MM.1S (cell line): Measurements from ENCODE around the gene NCBP2.

Experiments
- DNase-seq: peaks from one replicate; pipeline ENCODE4 v3.0.0-alpha.2; 2015
- H2AFZ ChIP-seq: fragments of 300-600 bp; sonication (generic); 2 replicates; pipeline ENCODE4 v1.6.0; 2016; ENCODE audit warnings: antibody characterized with exemption, low read length
- H3F3A ChIP-seq: fragments of 300-600 bp; sonication (generic); 2 replicates; pipeline ENCODE4 v1.6.1; 2016; ENCODE audit warnings: mild to moderate bottlenecking, antibody characterized with exemption, low read length, moderate library complexity, mixed read lengths; ENCODE audit not compliant: insufficient read depth
- H3K27ac ChIP-seq: fragments of 300-600 bp; sonication (generic); 2 replicates; pipeline ENCODE4 v1.5.1; 2016; ENCODE audit warnings: mild to moderate bottlenecking, low read length
- H3K27me3 ChIP-seq: fragments of 300-600 bp; sonication (generic); replicated peaks from 2 replicates; pipeline ENCODE4 v1.6.0; 2016; ENCODE audit warnings: low read length; ENCODE audit not compliant: insufficient read depth
- H3K36me3 ChIP-seq: fragments of 300-600 bp; sonication (generic); replicated peaks from 2 replicates; pipeline ENCODE4 v1.6.1; 2016; ENCODE audit warnings: mild to moderate bottlenecking, low read length, mixed read lengths; ENCODE audit not compliant: insufficient read depth
- H3K4me1 ChIP-seq: fragments of 300-600 bp; sonication (generic); 2 replicates; pipeline ENCODE4 v1.6.1; 2016; ENCODE audit warnings: low read length, mixed read lengths
- H3K4me2 ChIP-seq: fragments of 300-600 bp; sonication (generic); 2 replicates; pipeline ENCODE4 v1.6.0; 2016; ENCODE audit warnings: low read depth, low read length
- H3K4me3 ChIP-seq: fragments of 300-600 bp; sonication (generic); 2 replicates; pipeline ENCODE4 v1.5.1; 2016; ENCODE audit warnings: low read length, mixed read lengths
- H3K79me2 ChIP-seq: fragments of 300-600 bp; sonication (generic); 2 replicates; pipeline ENCODE4 v1.6.1; 2016; ENCODE audit warnings: mixed run types, low read length, mixed read lengths
- H3K9ac ChIP-seq: fragments of 300-600 bp; sonication (generic); 2 replicates; pipeline ENCODE4 v1.6.1; 2016; ENCODE audit warnings: low read length, mixed read lengths
- H3K9me2 ChIP-seq: fragments of 300-600 bp; sonication (generic); replicated peaks from 2 replicates; pipeline ENCODE4 v1.6.1; 2016; ENCODE audit warnings: mild to moderate bottlenecking, low read length, mixed read lengths; ENCODE audit not compliant: insufficient read depth
- H3K9me3 ChIP-seq: fragments of 300-600 bp; sonication (generic); replicated peaks from 2 replicates; pipeline ENCODE4 v1.6.1; 2016; ENCODE audit warnings: mild to moderate bottlenecking, low read length, mixed read lengths; ENCODE audit not compliant: insufficient read depth
- H4K20me1 ChIP-seq: fragments of 300-600 bp; sonication (generic); 2 replicates; pipeline ENCODE4 v1.6.1; 2016; ENCODE audit warnings: mild to moderate bottlenecking, low read length, moderate library complexity, mixed read lengths; ENCODE audit not compliant: insufficient read depth
- EZH2 ChIP-seq: fragments of 300-600 bp; sonication (generic); optimal IDR thresholded peaks from 2 replicates; pipeline ENCODE3; 2017; ENCODE audit warnings: low read depth, mild to moderate bottlenecking, antibody characterized with exemption, low read length, mixed read lengths
- EZH2phosphoT487 ChIP-seq: fragments of 300-600 bp; sonication (generic); IDR thresholded peaks from 2 replicates; pipeline ENCODE4 v1.6.1; 2018; ENCODE audit warnings: antibody characterized with exemption, low read length
- TF ChIP-seq, protein P1 (sequence below): fragments of 300-600 bp; sonication (generic); IDR thresholded peaks from 2 replicates; pipeline ENCODE4 v1.5.1; 2016; ENCODE audit warnings: antibody characterized with exemption, low read length, mixed read lengths

The NCBP2 gene

DNA sequence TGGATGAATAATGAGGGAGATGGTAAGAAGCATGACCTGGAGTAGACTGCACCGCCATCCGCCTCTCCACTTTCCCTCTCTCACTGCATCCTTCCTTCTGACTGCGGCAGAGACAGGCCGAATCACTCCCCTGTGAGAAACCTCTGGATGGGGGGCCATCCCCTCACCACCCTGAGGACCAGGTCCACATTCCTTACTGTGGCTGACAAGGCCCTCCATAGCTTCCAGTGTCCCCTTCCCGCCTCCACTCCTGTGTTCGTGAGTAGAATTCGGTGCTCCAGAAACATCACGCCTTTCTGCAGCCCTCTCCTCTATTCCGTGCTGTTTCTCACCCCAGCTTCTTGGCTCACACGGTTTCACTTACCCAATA, 23.5 kb upstream of the NCBP2 start:
- H4K20me1 ChIP-seq = no peaks in the 10 kb centered on the region
- H3K9me3 ChIP-seq = no peaks in the 10 kb centered on the region
- no peak overlapping the region for H3K4me2 ChIP-seq
- H3K79me2 ChIP-seq = no peaks in the 10 kb centered on the region
- no peak overlapping the region for H3K4me3 ChIP-seq
- no peaks in the 10 kb centered on the region for H3F3A ChIP-seq
- H3K9ac ChIP-seq = no peak overlapping the region
- H3K27ac ChIP-seq = no peak overlapping the region
- H2AFZ ChIP-seq = no peak overlapping the region
- H3K27me3 ChIP-seq = peaks cover 8% of the 10 kb centered on the region; the same call in 1 of the 2 replicates
- H3K9me2 ChIP-seq = no peaks in the 10 kb centered on the region
- no peak for DNase-seq
- 0 out of 2 replicates have a peak, but pooled peaks cover 6% of the 10 kb centered on the region for H3K4me1 ChIP-seq
- H3K36me3 ChIP-seq = no peaks in the 10 kb centered on the region
- TF ChIP-seq, protein P1, sequence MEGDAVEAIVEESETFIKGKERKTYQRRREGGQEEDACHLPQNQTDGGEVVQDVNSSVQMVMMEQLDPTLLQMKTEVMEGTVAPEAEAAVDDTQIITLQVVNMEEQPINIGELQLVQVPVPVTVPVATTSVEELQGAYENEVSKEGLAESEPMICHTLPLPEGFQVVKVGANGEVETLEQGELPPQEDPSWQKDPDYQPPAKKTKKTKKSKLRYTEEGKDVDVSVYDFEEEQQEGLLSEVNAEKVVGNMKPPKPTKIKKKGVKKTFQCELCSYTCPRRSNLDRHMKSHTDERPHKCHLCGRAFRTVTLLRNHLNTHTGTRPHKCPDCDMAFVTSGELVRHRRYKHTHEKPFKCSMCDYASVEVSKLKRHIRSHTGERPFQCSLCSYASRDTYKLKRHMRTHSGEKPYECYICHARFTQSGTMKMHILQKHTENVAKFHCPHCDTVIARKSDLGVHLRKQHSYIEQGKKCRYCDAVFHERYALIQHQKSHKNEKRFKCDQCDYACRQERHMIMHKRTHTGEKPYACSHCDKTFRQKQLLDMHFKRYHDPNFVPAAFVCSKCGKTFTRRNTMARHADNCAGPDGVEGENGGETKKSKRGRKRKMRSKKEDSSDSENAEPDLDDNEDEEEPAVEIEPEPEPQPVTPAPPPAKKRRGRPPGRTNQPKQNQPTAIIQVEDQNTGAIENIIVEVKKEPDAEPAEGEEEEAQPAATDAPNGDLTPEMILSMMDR = no peak
- TF ChIP-seq EZH2phosphoT487 (no peak), EZH2 (no peak)

DNA sequence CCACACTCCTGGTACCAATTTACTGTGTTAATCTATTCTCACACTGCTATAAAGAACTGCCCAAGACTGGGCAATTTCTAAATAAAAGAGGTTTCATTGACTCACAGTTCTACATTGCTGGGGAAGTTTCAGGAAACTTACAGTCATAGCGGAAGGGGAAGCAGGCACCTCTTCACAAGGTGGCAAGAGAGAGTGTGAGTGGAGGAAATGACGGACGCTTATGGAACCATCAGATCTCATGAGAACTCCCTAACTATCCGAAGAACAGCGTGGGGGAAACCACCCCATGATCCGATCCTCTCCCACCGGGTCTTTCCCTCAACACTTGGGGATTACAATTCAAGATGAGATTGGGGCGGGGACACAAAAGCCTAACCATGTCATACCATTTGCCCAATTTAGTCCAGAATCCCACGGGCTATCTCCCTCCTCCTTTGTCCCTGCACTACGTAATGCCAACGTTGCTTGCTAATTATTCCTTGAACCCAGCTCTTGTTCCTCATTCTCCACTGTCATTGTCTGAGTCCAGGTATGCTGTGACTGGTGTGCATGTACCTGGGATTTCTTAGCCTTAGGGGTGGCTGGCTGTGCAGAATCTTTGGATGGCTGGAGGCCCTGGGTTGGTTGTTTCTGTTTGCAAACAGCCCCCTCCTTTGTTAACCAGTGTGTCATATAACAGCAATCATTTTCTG, 22.9 kb upstream of the NCBP2 start:
- Histone ChIP-seq H2AFZ (no peak overlapping the region), H3K36me3 (no peaks in the 10 kb centered on the region), H3K4me2 (no peak overlapping the region), H3K4me3 (no peak overlapping the region), H3F3A (no peaks in the 10 kb centered on the region), H3K4me1 (0 out of 2 replicates have a peak, but pooled peaks cover 6% of the 10 kb centered on the region), H3K9ac (no peak overlapping the region), H4K20me1 (no peaks in the 10 kb centered on the region), H3K79me2 (no peaks in the 10 kb centered on the region), H3K27ac (no peak overlapping the region), H3K9me2 (no peaks in the 10 kb centered on the region), H3K9me3 (no peaks in the 10 kb centered on the region), H3K27me3 (peaks cover 2% of the 10 kb centered on the region; the same call in 1 of the 2 replicates)
- no peak for DNase-seq
- TF ChIP-seq EZH2phosphoT487 = no peak
- TF ChIP-seq, protein P1 = no peak
- TF ChIP-seq EZH2 = no peak

DNA sequence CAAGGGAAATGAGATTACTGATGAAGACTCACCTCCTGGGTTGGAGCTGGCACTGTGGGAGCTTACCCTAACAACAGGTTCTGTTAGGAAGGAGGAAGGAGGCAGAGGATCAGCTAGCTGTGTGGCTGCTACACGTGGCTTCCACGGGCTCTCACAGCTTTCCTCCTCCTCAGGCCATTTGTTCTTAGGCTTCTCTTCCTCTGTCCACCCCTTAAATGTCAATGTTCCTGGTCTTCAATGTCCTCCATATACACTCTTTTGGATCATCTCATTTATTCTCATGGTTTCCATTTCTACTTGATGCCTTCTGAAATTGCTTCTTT, 21.3 kb upstream of the NCBP2 start:
- no peak for DNase-seq
- 0 out of 2 replicates have a peak, but pooled peaks cover 6% of the 10 kb centered on the region for H3K4me1 ChIP-seq
- TF ChIP-seq EZH2phosphoT487 (no peak), EZH2 (no peak)
- TF ChIP-seq, protein P1 = no peak
- no peak overlapping the region for H3K4me3 ChIP-seq
- H3K9me2 ChIP-seq = no peaks in the 10 kb centered on the region
- no peaks in the 10 kb centered on the region for H3K36me3 ChIP-seq
- no peak overlapping the region for H3K4me2 ChIP-seq
- no peaks in the 10 kb centered on the region for H3F3A ChIP-seq
- H4K20me1 ChIP-seq = no peaks in the 10 kb centered on the region
- no peaks in the 10 kb centered on the region for H3K9me3 ChIP-seq
- H3K9ac ChIP-seq = no peak overlapping the region
- no peaks in the 10 kb centered on the region for H3K27me3 ChIP-seq
- H3K27ac ChIP-seq = no peak overlapping the region
- no peak overlapping the region for H2AFZ ChIP-seq
- H3K79me2 ChIP-seq = no peaks in the 10 kb centered on the region
